Loucy (cell line): ENCODE data around the gene PANK3.

Experiments used
- CTCF ChIP-seq: fragments of 200-600 bp; sonication (generic); conservative IDR thresholded peaks from 2 replicates; pipeline ENCODE4 v1.5.1; 2014; ENCODE audit warnings: mild to moderate bottlenecking, antibody characterized with exemption, low read length
- EZH2phosphoT487 ChIP-seq: fragments of 200-600 bp; IDR thresholded peaks from 2 replicates; pipeline ENCODE4 v1.6.1; 2018; ENCODE audit warnings: antibody characterized with exemption, mild to moderate bottlenecking, moderate library complexity, borderline replicate concordance

- TF ChIP-seq CTCF (no peak), EZH2phosphoT487 (no peak)
Measured at GRCh38 chr5:168600409-168600808, 21.2 kb upstream of the PANK3 start.
